Measurements from ENCODE around the gene SLC17A2.

DNA sequence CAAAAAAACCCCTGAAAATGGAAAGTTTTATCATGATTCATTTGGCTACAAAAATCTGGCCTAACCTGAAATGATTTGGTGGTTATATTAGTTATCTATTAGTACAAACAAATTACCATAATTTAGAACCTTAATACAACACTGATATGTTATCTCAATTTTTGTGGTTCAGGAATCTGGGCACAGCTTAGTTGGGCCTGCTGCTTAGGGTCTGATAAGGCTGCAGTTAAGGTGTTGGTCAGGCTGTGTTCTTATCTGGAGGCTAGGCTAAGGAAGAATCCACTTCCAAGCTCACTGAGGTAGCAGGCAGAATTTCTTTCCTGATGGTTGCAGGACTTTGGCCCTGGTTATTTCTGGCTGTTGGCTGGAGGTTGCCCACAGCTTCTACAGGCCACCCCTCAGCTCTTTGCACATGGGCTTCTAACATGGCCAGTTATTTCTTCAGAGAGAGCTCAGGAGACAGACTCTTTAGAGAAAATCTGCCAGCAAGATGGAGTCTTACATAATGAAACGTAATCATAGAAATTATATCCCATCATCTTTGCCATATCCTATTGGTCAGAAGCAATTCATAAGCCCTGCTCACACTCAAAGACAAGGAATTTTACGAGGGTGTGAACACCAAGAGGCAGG lies 43.5 kb upstream of the SLC17A2 start:
- TF ChIP-seq, protein P1, sequence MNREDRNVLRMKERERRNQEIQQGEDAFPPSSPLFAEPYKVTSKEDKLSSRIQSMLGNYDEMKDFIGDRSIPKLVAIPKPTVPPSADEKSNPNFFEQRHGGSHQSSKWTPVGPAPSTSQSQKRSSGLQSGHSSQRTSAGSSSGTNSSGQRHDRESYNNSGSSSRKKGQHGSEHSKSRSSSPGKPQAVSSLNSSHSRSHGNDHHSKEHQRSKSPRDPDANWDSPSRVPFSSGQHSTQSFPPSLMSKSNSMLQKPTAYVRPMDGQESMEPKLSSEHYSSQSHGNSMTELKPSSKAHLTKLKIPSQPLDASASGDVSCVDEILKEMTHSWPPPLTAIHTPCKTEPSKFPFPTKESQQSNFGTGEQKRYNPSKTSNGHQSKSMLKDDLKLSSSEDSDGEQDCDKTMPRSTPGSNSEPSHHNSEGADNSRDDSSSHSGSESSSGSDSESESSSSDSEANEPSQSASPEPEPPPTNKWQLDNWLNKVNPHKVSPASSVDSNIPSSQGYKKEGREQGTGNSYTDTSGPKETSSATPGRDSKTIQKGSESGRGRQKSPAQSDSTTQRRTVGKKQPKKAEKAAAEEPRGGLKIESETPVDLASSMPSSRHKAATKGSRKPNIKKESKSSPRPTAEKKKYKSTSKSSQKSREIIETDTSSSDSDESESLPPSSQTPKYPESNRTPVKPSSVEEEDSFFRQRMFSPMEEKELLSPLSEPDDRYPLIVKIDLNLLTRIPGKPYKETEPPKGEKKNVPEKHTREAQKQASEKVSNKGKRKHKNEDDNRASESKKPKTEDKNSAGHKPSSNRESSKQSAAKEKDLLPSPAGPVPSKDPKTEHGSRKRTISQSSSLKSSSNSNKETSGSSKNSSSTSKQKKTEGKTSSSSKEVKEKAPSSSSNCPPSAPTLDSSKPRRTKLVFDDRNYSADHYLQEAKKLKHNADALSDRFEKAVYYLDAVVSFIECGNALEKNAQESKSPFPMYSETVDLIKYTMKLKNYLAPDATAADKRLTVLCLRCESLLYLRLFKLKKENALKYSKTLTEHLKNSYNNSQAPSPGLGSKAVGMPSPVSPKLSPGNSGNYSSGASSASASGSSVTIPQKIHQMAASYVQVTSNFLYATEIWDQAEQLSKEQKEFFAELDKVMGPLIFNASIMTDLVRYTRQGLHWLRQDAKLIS (CRISPR knock-in tag; IDR thresholded peaks at IDR 0.05), result no peak
- no peak for TF ChIP-seq ZNF776 (CRISPR knock-in tag; IDR thresholded peaks at IDR 0.05)
- TF ChIP-seq, protein P2, sequence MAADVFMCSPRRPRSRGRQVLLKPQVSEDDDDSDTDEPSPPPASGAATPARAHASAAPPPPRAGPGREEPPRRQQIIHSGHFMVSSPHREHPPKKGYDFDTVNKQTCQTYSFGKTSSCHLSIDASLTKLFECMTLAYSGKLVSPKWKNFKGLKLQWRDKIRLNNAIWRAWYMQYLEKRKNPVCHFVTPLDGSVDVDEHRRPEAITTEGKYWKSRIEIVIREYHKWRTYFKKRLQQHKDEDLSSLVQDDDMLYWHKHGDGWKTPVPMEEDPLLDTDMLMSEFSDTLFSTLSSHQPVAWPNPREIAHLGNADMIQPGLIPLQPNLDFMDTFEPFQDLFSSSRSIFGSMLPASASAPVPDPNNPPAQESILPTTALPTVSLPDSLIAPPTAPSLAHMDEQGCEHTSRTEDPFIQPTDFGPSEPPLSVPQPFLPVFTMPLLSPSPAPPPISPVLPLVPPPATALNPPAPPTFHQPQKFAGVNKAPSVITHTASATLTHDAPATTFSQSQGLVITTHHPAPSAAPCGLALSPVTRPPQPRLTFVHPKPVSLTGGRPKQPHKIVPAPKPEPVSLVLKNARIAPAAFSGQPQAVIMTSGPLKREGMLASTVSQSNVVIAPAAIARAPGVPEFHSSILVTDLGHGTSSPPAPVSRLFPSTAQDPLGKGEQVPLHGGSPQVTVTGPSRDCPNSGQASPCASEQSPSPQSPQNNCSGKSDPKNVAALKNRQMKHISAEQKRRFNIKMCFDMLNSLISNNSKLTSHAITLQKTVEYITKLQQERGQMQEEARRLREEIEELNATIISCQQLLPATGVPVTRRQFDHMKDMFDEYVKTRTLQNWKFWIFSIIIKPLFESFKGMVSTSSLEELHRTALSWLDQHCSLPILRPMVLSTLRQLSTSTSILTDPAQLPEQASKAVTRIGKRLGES (CRISPR knock-in tag; IDR thresholded peaks at IDR 0.05; ENCODE audit: borderline replicate concordance), result no peak
- TF ChIP-seq, protein P3, sequence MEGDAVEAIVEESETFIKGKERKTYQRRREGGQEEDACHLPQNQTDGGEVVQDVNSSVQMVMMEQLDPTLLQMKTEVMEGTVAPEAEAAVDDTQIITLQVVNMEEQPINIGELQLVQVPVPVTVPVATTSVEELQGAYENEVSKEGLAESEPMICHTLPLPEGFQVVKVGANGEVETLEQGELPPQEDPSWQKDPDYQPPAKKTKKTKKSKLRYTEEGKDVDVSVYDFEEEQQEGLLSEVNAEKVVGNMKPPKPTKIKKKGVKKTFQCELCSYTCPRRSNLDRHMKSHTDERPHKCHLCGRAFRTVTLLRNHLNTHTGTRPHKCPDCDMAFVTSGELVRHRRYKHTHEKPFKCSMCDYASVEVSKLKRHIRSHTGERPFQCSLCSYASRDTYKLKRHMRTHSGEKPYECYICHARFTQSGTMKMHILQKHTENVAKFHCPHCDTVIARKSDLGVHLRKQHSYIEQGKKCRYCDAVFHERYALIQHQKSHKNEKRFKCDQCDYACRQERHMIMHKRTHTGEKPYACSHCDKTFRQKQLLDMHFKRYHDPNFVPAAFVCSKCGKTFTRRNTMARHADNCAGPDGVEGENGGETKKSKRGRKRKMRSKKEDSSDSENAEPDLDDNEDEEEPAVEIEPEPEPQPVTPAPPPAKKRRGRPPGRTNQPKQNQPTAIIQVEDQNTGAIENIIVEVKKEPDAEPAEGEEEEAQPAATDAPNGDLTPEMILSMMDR (CRISPR knock-in tag; IDR thresholded peaks at IDR 0.05), result no peak
- no peak for TF ChIP-seq MAFK (conservative IDR thresholded peaks at IDR 0.05 in 1 of 2, IDR thresholded peaks at IDR 0.05 in 1 of 2; ENCODE audit: low read length in 2 of 2)
- no peak for TF ChIP-seq POLR2A (IDR thresholded peaks at IDR 0.05; ENCODE audit: insufficient read depth in 1 of 2, low read depth in 2 of 2, low read length in 2 of 2)
- no peak for TF ChIP-seq POLR2AphosphoS5 (IDR thresholded peaks at IDR 0.05; ENCODE audit: low read depth, low read length)
- TF ChIP-seq, protein P4, sequence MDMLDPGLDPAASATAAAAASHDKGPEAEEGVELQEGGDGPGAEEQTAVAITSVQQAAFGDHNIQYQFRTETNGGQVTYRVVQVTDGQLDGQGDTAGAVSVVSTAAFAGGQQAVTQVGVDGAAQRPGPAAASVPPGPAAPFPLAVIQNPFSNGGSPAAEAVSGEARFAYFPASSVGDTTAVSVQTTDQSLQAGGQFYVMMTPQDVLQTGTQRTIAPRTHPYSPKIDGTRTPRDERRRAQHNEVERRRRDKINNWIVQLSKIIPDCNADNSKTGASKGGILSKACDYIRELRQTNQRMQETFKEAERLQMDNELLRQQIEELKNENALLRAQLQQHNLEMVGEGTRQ (IDR thresholded peaks at IDR 0.05; ENCODE audit: low read depth, low read length), result no peak
- TF ChIP-seq, protein P4 (CRISPR knock-in tag; IDR thresholded peaks at IDR 0.05; ENCODE audit: borderline replicate concordance), result no peak
- no peak for TF ChIP-seq KDM6A (CRISPR knock-in tag; IDR thresholded peaks at IDR 0.05; ENCODE audit: low read depth)
